ENCODE results near the gene RNF19B.

The RNF19B gene

DNA sequence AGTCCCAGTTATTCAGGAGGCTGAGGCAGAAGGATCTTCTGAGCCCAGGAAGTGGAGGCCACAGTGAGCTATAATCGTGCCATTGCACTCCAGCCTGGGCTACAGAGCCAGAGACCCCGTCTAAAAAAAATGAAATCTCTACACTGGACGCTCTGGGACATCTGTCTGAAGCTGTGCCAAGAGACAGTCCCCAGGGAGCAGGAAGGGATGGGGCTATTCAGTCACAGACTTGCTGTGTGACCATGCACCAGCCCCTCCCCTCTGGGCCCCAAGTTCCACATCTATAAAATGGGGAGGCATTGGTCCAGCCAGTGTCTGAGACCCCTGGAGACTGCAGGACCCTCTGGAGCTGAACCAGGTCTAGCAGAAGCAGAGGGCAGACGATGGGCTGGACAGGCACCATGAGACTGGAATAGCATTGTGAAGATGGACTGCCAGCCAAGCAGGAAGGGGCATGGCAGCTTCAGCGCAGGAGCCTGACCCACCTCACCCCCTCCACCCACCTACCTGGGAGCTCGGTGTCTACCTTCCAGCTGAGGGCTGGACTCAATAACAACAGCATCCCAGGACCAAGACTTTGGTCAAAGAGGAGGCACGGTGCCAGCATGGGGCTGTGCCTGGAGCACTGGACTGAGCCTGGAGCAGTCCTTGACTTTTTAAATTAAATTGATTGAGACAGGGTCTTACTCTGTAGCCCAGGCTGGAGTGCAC is 64.9 kb downstream of the RNF19B start:
- no peak for DNase-seq

DNA sequence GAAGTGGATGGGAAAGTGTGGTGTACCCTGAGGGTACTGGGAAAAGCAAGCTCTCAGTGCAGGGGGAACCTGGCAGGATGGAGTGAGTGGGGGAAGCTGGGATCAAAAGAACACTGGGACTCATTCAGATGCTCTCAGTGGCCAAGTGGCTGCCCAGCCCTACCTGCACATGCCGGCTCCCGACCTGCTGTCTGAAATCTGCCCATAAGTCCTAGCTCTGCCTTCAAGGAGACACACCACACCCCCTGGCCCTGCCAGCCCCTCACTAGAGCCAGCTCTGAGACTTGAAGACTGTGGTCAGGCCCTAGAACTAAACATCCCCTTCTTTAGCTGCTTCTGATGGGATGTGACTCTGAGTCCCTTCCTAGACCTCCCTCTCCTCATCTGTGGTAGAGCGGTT is 65.7 kb downstream of the RNF19B start:
- no peak for DNase-seq

DNA sequence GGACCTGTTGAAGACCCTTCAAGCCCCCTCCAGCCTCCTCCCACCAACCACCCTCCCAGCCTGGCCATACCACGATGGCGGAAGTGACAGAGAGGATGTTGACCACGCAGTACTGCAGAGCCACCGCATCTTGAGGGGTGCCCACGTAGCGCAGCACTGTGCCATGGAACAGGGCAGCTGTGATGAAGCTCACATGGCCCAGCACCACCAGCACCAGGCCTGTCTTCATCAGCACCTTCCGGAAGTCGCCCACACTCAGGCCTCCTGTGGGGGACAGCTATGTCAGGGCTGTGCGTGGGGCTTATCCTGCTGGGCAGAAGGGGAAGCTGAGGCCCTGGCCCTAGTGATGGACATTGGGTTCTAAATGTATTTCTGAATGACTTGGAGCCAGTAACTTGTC is 66.6 kb downstream of the RNF19B start:
- no peak for DNase-seq

DNA sequence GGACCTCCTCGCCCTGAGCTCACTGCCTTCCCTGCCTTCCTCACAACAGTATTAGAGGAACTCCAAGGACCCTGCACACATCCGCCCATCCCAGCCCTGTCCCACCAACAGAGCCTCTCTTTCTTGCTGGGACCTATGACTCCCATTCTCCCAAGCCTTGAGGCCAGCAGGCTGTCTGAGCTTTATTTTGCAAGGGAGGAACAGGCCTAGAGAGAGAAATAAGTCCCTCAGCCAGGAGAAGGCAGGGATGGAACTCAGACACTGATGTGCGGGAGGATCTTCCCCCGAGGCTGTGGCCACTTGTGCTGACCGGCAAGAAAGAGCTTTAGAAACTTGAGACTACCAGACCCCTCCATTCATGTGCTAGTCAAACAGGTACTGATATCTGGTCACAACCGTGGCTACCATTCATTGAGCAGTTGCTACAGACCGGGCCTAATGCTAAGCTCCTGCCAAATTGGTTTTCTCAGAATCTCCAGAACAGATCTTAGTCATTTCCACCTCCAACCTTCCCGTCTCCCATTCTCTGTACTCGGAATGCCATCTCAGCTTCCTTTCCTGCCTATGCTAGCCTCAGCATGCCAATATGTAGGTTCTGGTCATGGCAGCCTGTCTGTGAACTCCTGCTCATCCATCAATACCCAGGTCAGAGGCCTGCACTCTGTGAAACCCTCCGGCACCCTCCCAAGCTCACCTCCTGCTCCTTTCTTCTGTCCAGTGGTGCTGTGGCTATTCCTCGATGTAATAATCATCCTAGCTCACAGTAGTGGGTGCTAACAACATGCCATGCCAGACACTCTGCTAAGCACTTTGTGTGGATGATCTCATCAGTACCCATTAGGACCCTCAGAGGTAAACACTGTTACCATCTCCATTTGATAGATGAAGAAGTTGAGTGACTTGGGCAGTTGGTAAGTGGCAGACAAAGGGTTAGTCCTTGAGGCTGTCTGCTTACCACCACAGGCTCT is 67.2 kb downstream of the RNF19B start:
- no peak for DNase-seq

DNA sequence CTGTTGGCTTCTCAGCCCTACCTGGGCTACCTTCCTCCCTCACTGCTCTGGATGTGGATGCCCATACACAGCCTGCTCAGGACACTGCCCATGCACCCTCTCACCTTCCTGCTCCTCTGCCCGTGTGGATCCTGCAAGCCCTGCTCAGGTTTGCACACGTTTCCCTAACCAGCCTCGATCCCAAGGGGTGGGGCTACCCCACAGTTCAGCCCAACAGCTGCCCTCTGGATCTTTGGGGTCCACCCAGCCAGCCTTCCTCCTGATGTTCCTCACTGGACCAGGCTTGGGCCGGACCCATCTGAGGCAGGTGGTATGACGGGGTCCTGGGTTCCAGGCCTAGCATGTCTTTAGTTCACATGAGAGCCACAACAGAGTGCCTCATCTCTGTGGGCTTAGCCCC is 68.2 kb downstream of the RNF19B start:
- no peak for DNase-seq

DNA sequence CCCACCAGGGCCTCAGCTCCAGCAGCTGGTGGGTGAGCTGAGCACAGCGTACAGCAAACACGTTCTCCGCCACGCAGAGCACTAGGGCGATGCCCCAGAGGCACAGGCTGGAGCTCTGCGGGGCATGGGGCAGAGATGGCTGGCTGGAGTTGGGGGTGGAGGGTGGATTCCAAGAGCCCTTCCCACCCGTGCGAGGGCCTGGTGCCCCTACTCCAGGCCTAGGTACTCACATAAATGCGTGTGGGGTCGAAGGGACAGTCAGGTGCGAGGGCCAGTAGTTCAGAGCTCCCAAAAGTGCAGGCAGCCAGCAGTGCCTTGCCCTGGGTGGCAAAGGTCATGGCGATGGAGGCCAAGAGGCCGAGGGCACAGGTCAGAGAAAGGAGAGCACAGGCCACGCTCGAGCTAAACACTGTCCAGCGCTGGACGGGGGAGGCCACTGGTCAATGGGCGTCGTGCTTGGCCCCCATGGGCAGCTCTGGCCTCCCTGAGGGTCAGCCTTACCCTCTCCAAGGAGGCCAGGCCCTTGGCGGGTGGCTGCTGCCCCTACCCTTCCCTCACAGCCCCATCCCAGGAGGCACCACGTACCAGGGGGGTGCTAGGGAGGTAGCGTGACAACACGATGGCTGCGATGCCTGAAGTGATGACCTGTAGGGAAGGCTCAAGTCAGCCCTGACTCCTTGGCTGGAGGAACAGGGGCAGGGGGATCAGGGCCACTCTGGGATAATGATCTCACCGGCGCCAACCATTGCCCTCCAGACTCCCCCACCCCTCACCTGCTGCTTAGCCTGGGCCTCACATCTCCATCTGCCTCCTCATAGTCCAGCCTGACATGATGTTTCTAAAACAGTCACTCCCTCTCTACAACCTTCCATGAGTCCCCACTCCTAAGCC is 69.0 kb downstream of the RNF19B start:
- no peak for DNase-seq

DNA sequence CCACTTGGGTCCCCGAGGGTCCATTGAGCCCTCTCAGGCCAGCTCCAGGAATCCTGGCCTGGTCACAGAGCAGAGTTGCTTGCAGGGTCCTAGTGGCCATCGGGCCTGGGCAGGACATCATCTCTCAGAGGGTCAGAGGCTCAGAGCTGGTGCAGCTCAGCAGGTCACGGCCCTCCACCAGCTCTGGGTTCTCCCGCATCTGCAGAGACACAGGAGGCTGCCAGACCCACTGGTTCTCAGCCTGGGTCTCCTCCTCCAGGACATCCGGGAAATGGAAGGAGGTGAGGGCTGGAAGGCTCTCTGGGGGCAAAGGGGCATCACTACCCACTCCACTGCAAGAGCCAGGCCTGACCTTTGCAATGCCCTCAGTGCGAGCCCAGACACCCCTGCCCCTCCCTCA is 69.9 kb downstream of the RNF19B start:
- DNase-seq = no peak

DNA sequence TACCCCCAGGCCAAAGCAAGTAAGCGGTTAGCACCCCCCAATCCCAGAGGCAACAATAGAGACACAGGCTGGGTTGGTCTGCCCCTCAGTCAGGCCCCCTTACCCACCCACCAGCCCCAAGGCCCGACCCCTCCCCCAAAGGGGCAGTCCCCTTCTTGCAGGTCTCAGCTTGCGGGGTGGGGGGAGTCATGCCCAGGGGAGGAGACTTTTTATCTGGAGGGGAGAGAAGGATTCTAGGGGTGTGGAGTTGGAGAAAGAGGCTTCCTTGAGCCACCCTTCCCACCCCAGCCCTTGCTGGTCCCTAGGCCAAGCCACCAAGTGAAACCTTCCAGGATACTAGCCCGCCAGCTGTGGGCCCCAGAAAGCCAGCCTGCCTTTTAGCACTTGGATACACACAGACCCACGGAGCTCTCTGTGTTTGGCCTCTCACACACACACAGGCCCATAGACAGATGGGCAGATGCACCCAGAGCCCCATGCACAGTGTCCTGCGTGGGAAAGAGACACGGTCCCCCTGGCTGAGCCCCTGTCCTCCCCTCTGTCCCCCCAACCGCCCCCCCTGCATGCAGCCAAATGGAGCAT is 70.5 kb downstream of the RNF19B start:
- peak; percentile 45 for DNase-seq

DNA sequence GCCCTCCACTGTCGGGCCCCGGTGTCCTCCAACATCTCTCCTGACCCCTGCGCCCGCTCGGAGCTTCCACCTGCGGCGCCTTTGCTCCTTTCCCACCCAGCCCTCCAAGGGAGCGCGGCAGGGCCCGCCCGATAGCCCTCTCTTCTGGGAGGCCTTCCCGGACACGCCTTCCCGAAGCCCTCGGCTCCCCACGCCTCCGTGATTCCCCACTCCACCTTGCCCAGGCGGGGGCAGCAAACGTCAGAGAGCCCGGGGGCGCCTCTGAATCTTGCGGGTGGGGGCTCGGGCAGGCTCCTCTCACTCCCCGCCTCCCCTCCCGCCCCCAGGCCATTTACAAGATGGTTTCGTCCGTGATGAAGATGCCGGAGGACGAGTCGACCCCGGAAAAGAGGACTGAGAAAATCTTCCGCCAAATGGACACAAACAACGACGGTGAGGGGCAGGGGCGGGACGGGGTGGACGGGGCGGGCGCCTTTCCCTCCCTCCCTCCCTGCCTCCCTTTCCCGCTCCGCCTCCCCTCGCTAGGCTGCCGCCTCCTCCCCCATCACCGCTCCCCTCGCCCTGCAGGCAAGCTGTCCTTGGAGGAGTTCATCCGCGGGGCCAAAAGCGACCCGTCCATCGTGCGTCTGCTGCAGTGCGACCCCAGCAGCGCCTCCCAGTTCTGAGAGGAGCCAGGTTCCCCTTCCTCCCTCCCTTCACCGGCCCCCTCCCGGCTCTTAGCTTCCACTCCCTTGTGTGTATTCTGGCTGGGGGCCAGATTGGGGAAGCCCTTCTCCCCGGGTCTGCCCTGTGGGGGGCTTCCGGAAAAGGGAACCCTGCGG is 71.2 kb downstream of the RNF19B start:
- peak; percentile 58 for DNase-seq

DNA sequence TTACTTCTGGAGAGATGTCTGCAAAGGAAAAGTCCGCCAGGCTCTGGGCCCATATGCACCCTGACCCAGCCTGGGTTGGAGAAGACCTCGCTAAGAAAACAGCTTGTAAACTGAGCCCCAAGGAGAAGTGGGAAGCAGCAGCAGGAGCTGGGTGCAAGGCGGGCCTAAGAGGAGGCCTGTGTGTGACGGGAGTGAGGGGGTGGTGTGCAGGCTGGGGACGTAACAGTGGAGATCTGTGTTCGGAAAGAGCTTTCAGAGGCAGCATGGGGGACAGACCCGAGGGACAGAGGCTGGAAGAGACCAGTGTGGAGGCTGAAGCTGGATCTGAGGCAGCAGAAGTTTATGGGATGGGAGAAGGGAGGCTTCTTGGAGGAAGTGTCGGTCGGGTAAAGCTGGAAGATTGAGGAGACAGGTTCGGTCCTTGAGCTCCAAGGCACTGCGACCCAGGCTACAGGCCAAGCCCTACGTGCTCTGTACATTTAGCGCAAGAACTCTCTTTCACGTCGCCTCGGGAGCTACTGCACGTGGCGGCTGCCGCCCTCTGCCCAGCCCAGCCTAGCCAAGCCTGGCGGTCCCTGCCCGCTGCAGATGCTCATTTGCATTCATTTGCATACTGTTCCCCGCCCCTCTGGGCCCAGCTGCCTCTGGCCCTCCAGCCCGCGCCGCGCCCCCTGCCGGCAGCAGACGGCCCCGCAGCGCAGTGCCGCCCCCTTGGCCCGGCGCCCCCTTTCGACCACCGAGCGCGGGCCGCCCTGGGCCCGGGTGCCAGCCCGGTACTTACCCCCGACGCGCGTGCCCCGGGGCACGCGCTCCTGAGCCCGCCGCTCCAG is 72.0 kb downstream of the RNF19B start:
- DNase-seq = peak; percentile 67

DNA sequence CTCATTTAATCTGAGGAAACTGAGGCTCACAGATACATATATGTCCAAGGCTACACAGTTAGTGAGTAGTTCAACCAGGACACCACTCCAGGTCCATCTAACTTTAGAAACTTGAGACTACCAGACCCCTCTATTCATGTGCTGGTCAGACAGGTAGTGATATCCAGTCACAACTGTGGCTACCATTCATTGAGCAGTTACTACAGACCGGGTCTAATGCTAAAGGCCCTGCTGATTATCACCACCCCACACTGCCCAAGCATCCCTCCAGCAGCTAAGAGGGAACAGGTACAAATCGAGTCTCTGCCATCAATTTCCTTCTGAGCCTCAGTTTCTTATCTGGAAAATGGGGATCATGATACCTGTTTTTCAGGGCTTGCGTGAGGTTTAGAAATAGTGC is 73.0 kb downstream of the RNF19B start:
- no peak for DNase-seq

DNA sequence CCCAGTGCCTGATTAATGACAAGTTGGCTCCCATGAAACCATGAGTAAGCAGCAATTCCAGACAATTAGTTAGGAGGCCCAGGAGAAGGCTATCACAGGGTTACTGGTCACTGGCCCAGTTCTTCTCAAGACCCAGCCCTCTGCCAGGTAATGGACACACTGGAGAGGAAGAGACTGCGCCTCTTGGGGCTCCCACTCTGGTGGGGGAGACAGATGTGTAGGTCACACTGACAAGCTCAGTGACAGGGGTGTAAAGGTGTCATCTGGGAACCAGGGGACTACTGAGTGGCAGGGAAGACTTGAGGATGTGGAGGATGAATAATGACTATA is 73.4 kb downstream of the RNF19B start:
- no peak for DNase-seq

DNA sequence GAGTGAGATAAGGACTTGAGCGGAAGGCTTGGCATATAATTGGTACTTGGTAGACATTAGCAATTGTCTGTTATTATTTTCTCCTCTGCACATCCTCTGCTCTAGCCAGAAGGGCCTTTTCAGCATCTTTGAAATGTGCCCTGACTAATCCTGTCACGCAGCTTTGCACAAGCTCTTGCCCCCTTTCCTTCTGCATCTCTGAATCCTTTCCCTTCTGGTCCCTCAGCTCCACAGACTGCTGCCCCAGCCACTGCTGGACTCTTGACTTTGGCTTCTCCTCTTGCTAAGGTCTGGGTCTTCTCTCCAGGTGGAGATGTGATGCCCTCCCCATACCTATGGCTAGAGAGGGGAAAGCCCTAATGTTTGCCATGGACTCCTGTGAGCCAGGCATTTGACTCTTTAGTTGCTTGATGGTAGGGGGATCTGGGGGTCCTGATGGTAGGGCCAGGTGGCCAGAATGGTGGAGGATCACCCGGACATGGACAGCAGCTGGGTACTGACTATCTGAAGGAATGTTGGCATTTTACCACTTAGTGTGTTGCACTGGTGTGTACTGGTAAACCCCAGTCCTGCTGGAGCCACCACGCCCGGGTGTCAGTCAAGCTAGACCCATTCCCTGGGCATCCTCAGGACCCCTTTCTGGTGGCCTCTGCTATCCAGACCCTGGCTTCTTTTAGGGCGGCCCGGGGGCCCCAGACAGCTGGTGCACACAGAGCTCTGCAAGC is 73.9 kb downstream of the RNF19B start:
- DNase-seq = no peak

DNA sequence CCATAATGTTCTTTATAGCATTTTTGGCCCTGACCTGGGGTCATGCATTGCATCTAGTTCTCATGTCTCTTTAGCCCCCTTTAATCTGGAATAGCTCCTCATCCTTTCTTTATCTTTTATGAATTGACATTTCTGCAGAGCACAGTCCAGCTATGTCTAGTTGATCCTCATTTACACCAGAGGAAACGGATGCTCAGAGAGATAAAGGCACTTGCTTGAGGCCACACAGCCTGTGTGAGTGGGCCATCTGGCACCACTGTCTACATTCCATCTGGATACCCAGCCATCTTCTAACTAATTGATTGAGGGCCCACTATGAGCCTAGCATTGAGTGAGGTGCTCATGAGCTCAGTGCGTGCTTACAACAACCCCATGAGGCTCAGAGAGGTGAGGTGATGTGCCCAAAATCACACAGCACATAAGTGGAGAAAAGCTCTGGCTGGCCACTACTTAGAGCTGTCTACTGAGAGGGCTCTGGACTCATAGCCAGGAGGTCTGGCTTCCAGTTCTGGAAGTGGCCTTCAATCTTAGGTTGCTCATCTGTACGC is 74.8 kb downstream of the RNF19B start:
- no peak for DNase-seq

DNA sequence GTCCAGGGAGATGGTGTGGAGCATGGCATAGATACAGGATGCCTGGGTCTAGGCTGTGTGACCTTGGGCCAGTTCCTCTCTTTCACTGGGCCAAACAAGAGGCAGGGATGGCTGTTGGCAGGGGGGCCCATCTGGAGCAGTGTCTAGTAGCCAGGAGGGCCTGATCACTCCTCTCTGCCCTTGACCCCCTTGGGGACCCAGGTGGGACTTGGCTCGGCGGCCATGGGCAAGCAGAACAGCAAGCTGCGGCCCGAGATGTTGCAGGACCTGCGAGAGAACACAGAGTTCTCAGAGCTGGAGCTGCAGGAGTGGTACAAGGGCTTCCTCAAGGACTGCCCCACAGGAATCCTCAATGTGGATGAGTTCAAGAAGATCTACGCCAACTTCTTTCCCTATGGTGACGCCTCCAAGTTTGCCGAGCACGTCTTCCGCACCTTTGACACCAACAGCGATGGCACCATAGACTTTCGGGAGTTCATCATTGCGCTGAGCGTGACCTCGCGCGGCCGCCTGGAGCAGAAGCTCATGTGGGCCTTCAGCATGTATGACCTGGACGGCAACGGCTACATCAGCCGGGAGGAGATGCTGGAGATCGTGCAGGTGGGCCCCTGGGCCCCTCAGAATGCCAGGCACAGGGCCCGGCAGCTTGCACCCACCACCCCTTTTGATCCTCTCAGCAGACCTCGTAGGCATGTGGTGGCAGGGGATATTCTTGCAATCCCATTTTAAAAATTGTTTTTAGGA is 75.8 kb downstream of the RNF19B start:
- no peak for DNase-seq

DNA sequence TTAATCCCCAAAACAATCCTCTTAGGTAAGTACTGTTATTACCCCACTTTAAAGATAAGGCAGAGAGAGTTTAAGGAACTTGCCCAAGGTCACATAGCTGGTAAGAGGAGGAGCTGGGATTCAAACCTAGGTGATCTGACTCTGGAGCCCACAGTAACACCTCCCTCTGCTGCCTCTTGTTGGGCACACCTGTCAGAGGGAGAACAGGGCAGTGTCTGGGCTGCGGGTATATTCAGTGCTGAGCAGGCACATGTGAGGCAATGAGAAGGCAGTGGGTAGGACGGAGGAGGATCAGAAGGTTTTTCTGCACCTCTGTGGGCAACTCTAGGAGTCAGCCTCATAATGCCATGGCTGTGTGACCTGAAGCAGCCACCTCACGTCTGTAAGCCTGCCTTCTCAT is 76.5 kb downstream of the RNF19B start:
- no peak for DNase-seq

DNA sequence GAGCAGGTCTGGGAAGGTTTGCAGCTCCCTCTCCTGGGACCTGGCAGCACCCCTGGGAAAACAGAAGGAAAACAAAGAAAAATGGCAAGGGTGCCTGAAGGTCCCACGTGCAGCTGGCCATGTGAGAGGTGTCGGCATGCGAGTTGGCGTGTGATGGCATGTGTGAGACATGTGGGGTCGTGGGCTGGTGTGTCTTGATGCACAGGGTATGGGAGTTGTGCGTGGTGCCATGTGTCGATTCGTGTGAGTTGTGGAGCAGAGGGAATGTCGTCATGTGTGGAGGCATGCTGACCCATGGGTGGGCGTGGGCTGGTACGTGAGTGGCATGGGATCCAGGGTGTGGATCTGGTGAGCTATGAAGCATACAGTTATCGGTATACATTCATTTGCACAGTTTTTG is 77.0 kb downstream of the RNF19B start:
- DNase-seq = no peak

DNA sequence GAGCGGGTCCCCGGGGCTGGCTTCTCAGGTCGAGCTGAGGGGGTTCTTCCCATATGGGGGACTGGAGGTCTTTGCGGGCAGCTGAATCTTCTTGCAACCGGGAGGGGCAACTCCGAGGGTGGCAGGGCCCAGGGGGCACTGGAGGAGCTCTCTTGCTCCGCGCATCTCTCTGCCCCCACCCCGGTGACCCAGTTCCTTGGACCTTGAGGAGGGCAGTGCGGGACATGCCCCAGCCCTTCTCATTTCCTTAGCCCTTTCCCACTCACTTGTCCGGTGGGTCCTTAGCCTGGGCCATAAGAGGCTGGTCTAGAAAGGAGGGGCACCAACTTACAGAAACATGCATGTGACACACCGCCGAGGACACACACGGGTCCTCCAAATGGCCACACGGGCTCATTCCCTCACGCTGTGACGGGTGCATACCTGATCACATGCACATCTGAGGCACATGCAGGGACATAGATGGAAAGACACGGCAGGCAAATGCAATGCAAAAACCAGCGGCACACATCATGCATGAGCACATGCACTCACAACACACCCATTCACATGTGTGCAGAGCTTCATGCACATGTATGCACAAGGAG is 77.7 kb downstream of the RNF19B start:
- DNase-seq = no peak
